ENCODE measurements around the gene CGREF1. TPM values are rescaled to one million over a fixed set of nuclear protein-coding genes. Genes with fewer than 3 reads are reported as not detected.
"Not testable (repeated sequence)": the region's sequence is repeated elsewhere in the genome, so short reads cannot be mapped to it uniquely, and the experiment has no call there.

Gene CGREF1
- total and polyA plus RNA-seq, 8 donors = 0.31 to 3.4 (median 0.67) TPM

DNA sequence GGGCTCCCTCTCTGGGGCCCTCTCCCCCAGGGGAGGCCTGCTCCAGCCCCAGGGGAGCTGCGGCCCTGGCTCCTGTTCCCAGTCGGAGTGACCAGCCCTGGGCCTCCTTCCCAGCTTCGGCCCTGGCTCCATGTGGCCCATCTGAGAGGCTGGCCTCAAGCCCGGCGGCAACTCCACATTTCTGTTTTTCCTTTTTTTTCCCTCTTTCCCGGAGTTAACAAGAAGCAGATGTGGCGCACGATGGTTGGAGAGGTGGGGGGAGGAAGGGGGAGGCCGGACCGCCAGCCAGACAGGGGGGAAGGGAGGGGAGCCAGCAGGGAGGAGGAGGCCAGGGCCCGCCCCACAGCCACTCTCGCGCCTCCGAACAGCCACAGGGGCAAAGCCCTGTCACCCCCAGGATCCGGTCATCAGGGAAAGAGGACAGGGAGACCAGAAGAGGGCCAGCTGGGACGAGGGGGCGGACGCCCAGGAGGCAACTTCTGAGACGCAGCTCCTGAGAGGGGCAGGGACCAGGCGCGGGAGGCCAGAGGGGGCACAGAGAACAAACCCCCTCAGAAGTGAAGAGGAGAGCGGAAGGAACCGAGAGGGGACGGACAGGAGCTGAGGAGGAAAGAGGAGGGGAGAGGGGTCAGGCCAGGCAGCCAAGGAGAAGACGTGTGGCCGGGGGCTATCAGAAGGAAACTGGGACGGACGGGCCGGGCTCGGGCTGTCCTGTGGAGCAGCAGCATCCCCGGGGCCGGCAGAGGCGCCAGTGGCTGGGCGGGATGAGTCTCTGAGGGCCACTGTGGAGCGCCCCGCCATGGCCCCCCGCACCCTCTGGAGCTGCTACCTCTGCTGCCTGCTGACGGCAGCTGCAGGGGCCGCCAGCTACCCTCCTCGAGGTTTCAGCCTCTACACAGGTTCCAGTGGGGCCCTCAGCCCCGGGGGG is 40.4 kb downstream of the CGREF1 start, which contains the start of gene EMILIN1:
EMILIN1 (plus strand) TSS at position 349 of the 928 bp plus-strand sequence; CDS start at position 800, 451 bp downstream.
- Histone ChIP-seq H3K9me3 (no peaks in the 10 kb centered on the region), H3K4me3 (peak within 1 kb of the TSS; percentile 45), H3K4me1 (peaks cover 25 to 78% of the 10 kb centered on the region in 2 donors), H3K27ac (peak within 1 kb of the TSS; percentile 57 to 79), H3K36me3 (peaks cover 0 to 5% of the 10 kb centered on the region in 2 donors), H3K27me3 (peaks cover 0 to 13% of the 10 kb centered on the region in 2 donors)
- intact Hi-C loops (cut with DNase I) = no loop called here
- TF ChIP-seq, protein P1, sequence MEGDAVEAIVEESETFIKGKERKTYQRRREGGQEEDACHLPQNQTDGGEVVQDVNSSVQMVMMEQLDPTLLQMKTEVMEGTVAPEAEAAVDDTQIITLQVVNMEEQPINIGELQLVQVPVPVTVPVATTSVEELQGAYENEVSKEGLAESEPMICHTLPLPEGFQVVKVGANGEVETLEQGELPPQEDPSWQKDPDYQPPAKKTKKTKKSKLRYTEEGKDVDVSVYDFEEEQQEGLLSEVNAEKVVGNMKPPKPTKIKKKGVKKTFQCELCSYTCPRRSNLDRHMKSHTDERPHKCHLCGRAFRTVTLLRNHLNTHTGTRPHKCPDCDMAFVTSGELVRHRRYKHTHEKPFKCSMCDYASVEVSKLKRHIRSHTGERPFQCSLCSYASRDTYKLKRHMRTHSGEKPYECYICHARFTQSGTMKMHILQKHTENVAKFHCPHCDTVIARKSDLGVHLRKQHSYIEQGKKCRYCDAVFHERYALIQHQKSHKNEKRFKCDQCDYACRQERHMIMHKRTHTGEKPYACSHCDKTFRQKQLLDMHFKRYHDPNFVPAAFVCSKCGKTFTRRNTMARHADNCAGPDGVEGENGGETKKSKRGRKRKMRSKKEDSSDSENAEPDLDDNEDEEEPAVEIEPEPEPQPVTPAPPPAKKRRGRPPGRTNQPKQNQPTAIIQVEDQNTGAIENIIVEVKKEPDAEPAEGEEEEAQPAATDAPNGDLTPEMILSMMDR (IDR thresholded peaks at IDR 0.05) = no peak
- ATAC-seq = peak; percentile 55
- peak; percentile 79 to 96 (median 88) for DNase-seq

DNA sequence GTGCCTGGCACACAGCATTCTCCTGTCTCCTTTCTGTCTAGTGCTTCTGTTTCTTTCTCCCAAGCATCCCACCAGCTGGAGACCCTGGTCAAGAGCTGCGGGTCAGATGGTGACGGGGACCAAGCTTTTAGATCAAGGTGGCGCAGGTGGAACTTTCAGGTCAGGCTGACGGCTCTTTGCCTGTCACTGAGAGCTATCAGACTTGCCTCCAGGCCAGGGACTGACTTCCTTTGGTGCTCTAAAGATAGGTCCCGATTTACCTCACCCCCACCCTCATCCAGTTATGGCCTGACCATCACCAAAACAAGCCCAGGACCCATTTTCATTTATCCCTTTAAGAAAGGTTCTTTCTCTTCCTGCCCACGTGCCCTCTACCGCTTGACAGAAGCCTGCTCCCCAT is 41.7 kb downstream of the CGREF1 start:
- no peak for ATAC-seq
- Histone ChIP-seq H3K4me1 (peaks cover 25 to 86% of the 10 kb centered on the region in 2 donors), H3K27me3 (peaks cover 0 to 13% of the 10 kb centered on the region in 2 donors), H3K36me3 (peaks cover 0 to under 1% of the 10 kb centered on the region in 2 donors), H3K9me3 (no peaks in the 10 kb centered on the region), H3K4me3 (no peak overlapping the region), H3K27ac (peak overlapping the region in 1 of 2 donors; percentile 13)
- no peak for DNase-seq
- intact Hi-C loops (cut with DNase I) = no loop called here
- TF ChIP-seq, protein P1 (IDR thresholded peaks at IDR 0.05) = no peak

DNA sequence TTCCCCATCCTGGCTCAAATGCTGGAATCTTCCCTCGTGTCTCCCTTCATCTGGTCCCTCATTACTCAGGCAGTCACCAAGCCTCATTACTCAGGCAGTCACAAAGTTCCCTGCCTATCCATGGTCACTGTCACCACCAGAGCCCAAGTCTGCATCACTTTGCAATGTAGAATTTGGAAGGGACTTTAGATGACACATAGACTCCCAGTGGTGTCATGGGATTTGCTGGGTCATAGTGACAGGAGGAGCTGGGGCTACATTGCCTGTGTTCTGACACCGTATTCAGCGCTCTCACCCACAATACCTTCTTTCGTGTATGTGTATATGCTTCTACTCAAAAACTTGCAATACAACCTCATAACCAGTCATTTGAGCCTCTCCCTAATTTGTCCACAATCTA is 42.6 kb downstream of the CGREF1 start:
- intact Hi-C loops (cut with DNase I) = no loop called here

DNA sequence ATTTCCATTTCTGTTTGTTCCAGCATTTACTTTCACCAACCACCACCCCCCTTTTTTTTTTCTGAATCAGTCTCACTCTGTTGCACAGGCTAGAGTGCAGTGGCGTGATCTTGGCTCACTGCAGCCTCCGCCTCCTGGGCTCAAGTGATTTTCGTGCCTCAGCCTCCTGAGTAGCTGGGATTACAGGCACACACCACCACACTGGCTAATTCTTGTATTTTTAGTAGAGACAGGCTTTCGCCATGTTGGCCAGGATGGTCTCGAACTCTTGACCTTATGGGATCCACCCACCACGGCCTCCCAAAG is 43.4 kb downstream of the CGREF1 start:
- Histone ChIP-seq H3K4me1 (peaks cover 19 to 79% of the 10 kb centered on the region in 2 donors), H3K27ac (peak overlapping the region in 1 of 2 donors; percentile 92), H3K27me3 (peaks cover 0 to 13% of the 10 kb centered on the region in 2 donors)
- intact Hi-C loops (cut with DNase I); H3K36me3 ChIP-seq; H3K4me3 ChIP-seq; ATAC-seq; DNase-seq; H3K9me3 ChIP-seq: not testable (repeated sequence)

More for the DNA sequence above, 42.6 kb downstream of the CGREF1 start:
- no peaks in the 10 kb centered on the region for H3K9me3 ChIP-seq
- H3K27ac ChIP-seq = no peak overlapping the region
- peaks cover 0 to 13% of the 10 kb centered on the region in 2 donors for H3K27me3 ChIP-seq
- H3K4me1 ChIP-seq = peaks cover 19 to 81% of the 10 kb centered on the region in 2 donors
- no peaks in the 10 kb centered on the region for H3K36me3 ChIP-seq
- ATAC-seq = no peak
- TF ChIP-seq, protein P1 (IDR thresholded peaks at IDR 0.05) = no peak
- DNase-seq = no peak
- no peak overlapping the region for H3K4me3 ChIP-seq

DNA sequence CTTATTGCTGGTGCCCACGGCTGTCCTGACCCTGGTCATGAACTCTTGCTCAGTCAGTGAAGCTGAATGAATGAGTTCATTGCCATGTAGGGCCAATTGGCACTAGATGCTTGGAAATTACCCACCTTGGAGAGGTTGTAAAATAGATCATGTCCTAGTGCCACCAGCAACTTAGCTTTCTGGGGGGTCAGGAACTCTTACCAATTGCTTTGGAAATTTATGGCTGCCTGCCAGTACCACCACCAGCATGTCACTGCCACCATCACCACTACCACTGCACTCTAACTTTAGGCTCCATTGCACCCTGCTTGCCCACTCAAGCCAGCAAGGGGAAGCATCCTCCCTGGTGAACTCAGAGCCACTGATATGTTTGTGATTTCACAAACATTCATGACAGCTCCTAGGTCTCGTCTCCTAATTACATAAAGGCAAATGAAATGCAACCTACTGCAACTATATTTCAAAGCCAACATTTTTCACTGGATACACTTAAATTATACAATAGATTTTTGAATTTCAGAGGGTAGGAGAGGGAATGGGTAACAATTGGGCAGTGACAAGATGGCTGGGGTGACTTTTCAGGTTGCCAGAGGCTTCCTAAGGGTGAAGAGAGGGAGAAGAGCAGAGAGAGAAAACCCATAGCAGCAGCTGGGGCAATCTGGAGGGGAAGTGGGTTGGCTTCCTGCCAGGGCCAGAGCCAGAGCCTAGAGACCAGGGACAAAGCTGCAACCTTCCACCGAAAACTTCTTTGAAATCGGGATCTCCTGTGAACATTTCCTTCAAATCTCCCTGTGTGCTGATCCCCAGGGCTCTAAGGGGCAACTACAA is 44.0 kb downstream of the CGREF1 start:
- Histone ChIP-seq H3K36me3 (no peaks in the 10 kb centered on the region), H3K4me3 (no peak overlapping the region), H3K27me3 (peaks cover 0 to 13% of the 10 kb centered on the region in 2 donors), H3K27ac (peak overlapping the region; percentile 24 to 92), H3K4me1 (peaks cover 24 to 79% of the 10 kb centered on the region in 2 donors), H3K9me3 (no peaks in the 10 kb centered on the region)
- peak in 3 of 4 donors; percentile 64 to 85 (median 80) for DNase-seq
- intact Hi-C loops (cut with DNase I) = no loop called here
- TF ChIP-seq, protein P1 (IDR thresholded peaks at IDR 0.05) = no peak
- no peak for ATAC-seq

Measured in left lung (tissue), 10 donors.